H1 (cell line): ENCODE data around the gene KCNJ5. TPM values are rescaled to one million over a fixed set of nuclear protein-coding genes. Genes with fewer than 3 reads are reported as not detected.

Experiments used
- CTCF ChIA-PET: fragments of 300-600 bp; sonication (Branson Sonifier 250); formaldehyde crosslinking; loops from one replicate; lab custom pipeline; 2021; ENCODE audit not compliant: partially characterized antibody; lab: Charles Lee
- POLR2A ChIA-PET: fragments of 300-600 bp; sonication (Branson Sonifier 250); formaldehyde crosslinking; loops from one replicate; lab custom pipeline; 2021; ENCODE audit warnings: inconsistent platforms; ENCODE audit not compliant: partially characterized antibody; lab: Charles Lee
- DNase-seq, 2 experiments: peaks; one replicate each; pipeline versions ENCODE4 v3.0.0 to v3.0.0-alpha.2; 2010 to 2022; ENCODE audit warnings: low spot score in 2 of 2, low read depth in 1 of 2, mixed read lengths in 1 of 2
- FAIRE-seq: peaks from 2 replicates; lab custom pipeline; 2011; peaks lifted over from hg19 to GRCh38; lab: Jason Lieb, UNC
- H2AFZ ChIP-seq: 2 replicates; pipeline ENCODE4 v1.8.1; 2012; ENCODE audit warnings: low read length, inconsistent platforms
- H2AK5ac ChIP-seq: 2 replicates; pipeline ENCODE4 v1.6.1; 2013; ENCODE audit warnings: low read depth, low read length
- H2BK120ac ChIP-seq: replicated peaks from 2 replicates; pipeline ENCODE3; 2013; ENCODE audit warnings: low read depth, low read length, inconsistent platforms
- H2BK12ac ChIP-seq: 2 replicates; pipeline ENCODE4 v1.6.1; 2013; ENCODE audit warnings: low read depth, low read length
- H2BK15ac ChIP-seq: 2 replicates; pipeline ENCODE4 v1.6.1; 2013; ENCODE audit warnings: low read length
- H2BK20ac ChIP-seq: 2 replicates; pipeline ENCODE4 v1.6.1; 2013; ENCODE audit warnings: low read length
- H2BK5ac ChIP-seq: 2 replicates; pipeline ENCODE4 v1.6.1; 2013; ENCODE audit warnings: low read depth, low read length
- H3K14ac ChIP-seq: 2 replicates; pipeline ENCODE4 v1.6.1; 2013; ENCODE audit warnings: inconsistent platforms; ENCODE audit not compliant: insufficient read length
- H3K18ac ChIP-seq: 2 replicates; pipeline ENCODE4 v1.6.1; 2013; ENCODE audit warnings: low read length; ENCODE audit errors: extremely low read depth
- H3K23ac ChIP-seq: 2 replicates; pipeline ENCODE4 v1.6.1; 2013; ENCODE audit warnings: inconsistent platforms; ENCODE audit not compliant: insufficient read length
- H3K23me2 ChIP-seq: 2 replicates; pipeline ENCODE4 v1.6.1; 2013; ENCODE audit warnings: low read depth, low read length
- H3K27ac ChIP-seq: 2 replicates; pipeline ENCODE4 v1.6.1; 2011; ENCODE audit warnings: low read depth, low read length, inconsistent platforms
- H3K27me3 ChIP-seq, 4 experiments: replicated peaks in 1 of 4; 1 replicate in 1 of 4; 2 replicates in 3 of 4; pipeline versions ENCODE4 v1.6.1 to v1.8.1; 2011 to 2013; ENCODE audit warnings: low read length in 3 of 4, mild to moderate bottlenecking in 3 of 4, inconsistent platforms in 2 of 4, mixed read lengths in 2 of 4, moderate library complexity in 1 of 4; ENCODE audit not compliant: control insufficient read depth in 3 of 4, insufficient read depth in 3 of 4; ENCODE audit errors: extremely low read depth in 1 of 4
- H3K36me3 ChIP-seq, 4 experiments: 2 replicates each; pipeline versions ENCODE4 v1.6.1 to v1.8.1; 2011 to 2013; ENCODE audit warnings: mild to moderate bottlenecking in 4 of 4, low read length in 3 of 4, moderate library complexity in 2 of 4, control low read depth in 1 of 4, inconsistent platforms in 1 of 4; ENCODE audit not compliant: insufficient read depth in 4 of 4, control insufficient read depth in 2 of 4
- H3K4ac ChIP-seq: replicated peaks from 2 replicates; pipeline ENCODE3; 2013; ENCODE audit warnings: low read length, low read depth, mixed read lengths, inconsistent platforms; ENCODE audit not compliant: insufficient read length
- H3K4me1 ChIP-seq, 4 experiments: replicated peaks in 1 of 4; 1 replicate in 1 of 4; 2 replicates in 3 of 4; pipeline versions ENCODE4 v1.6.1 to v1.8.1; 2011 to 2013; ENCODE audit warnings: low read length in 3 of 4, inconsistent platforms in 2 of 4, mixed read lengths in 1 of 4; ENCODE audit not compliant: insufficient read depth in 4 of 4, control insufficient read depth in 3 of 4
- H3K4me2 ChIP-seq, 2 experiments: 2 replicates each; pipeline versions ENCODE4 v1.6.1 to v1.8.1; 2011 to 2013; ENCODE audit warnings: low read depth in 2 of 2, low read length in 2 of 2, control low read depth in 1 of 2, inconsistent platforms in 1 of 2, mild to moderate bottlenecking in 1 of 2; ENCODE audit not compliant: insufficient read depth in 1 of 2
- H3K4me3 ChIP-seq, 4 experiments: fragments of 200-600, 300-600 bp in 1 of 4; sonication (generic), shearing (Covaris generic), sonication (Bioruptor Twin) in 1 of 4; 2 replicates each; pipeline versions ENCODE4 v1.5.1 to v1.8.1; 2011 to 2016; ENCODE audit warnings: low read length in 4 of 4, low read depth in 3 of 4, control low read depth in 2 of 4, inconsistent platforms in 2 of 4, mild to moderate bottlenecking in 2 of 4, mixed read lengths in 1 of 4, moderate library complexity in 1 of 4; ENCODE audit not compliant: insufficient read depth in 2 of 4; ENCODE audit errors: extremely low read depth in 1 of 4
- H3K56ac ChIP-seq: replicated peaks from 2 replicates; pipeline ENCODE3; 2013; ENCODE audit warnings: low read depth, mild to moderate bottlenecking, mixed read lengths, low read length, inconsistent platforms; ENCODE audit not compliant: insufficient read length
- H3K79me1 ChIP-seq: 2 replicates; pipeline ENCODE4 v1.6.1; 2013; ENCODE audit warnings: low read depth, low read length, control low read depth
- H3K79me2 ChIP-seq, 2 experiments: 2 replicates each; pipeline versions ENCODE4 v1.6.1 to v1.8.1; 2012 to 2013; ENCODE audit warnings: low read length in 2 of 2, mild to moderate bottlenecking in 2 of 2, inconsistent platforms in 1 of 2; ENCODE audit not compliant: insufficient read depth in 2 of 2, control insufficient read depth in 1 of 2
- H3K9ac ChIP-seq, 4 experiments: replicated peaks in 1 of 4; 1 replicate in 1 of 4; 2 replicates in 3 of 4; pipeline versions ENCODE4 v1.6.1 to v1.8.1; 2011 to 2013; ENCODE audit warnings: low read depth in 3 of 4, low read length in 3 of 4, control low read depth in 2 of 4, mild to moderate bottlenecking in 2 of 4, moderate library complexity in 2 of 4, inconsistent platforms in 1 of 4; ENCODE audit errors: extremely low read depth in 1 of 4
- H3K9me3 ChIP-seq, 2 experiments: 2 replicates each; pipeline versions ENCODE4 v1.6.1 to v1.8.1; 2012 to 2013; ENCODE audit warnings: mild to moderate bottlenecking in 2 of 2, moderate library complexity in 2 of 2, control low read depth in 1 of 2, inconsistent platforms in 1 of 2, low read depth in 1 of 2, low read length in 1 of 2, mixed read lengths in 1 of 2; ENCODE audit not compliant: insufficient read depth in 2 of 2
- H4K20me1 ChIP-seq, 2 experiments: replicated peaks in 1 of 2; 2 replicates each; pipeline versions ENCODE3 to v1.8.1; 2011 to 2013; ENCODE audit warnings: inconsistent platforms in 2 of 2, low read length in 2 of 2, mild to moderate bottlenecking in 1 of 2; ENCODE audit not compliant: insufficient read depth in 2 of 2, control insufficient read depth in 1 of 2
- H4K5ac ChIP-seq: 2 replicates; pipeline ENCODE4 v1.6.1; 2013; ENCODE audit warnings: low read length, low read depth, mixed read lengths, inconsistent platforms; ENCODE audit not compliant: insufficient read length
- H4K8ac ChIP-seq: 2 replicates; pipeline ENCODE4 v1.8.0; 2013; ENCODE audit warnings: mild to moderate bottlenecking, moderate library complexity, low read length, inconsistent platforms; ENCODE audit not compliant: insufficient read depth; ENCODE audit errors: extremely low read depth
- H4K91ac ChIP-seq: replicated peaks from 2 replicates; pipeline ENCODE3; 2013; ENCODE audit warnings: low read length, mixed read lengths, inconsistent platforms; ENCODE audit not compliant: insufficient read length
- BACH1 ChIP-seq: IDR thresholded peaks from 2 replicates; pipeline ENCODE4 v1.6.1; 2012; ENCODE audit warnings: low read length, improper control_type of control experiment
- CHD1 ChIP-seq: IDR thresholded peaks from 2 replicates; pipeline ENCODE4 v1.6.1; 2012; ENCODE audit warnings: low read depth, low read length, improper control_type of control experiment
- EP300 ChIP-seq, 2 experiments: IDR thresholded peaks; 1 replicate in 1 of 2; 2 replicates in 1 of 2; pipeline ENCODE4 v1.6.1; 2011 to 2012; ENCODE audit warnings: low read depth in 2 of 2, low read length in 2 of 2, mild to moderate bottlenecking in 2 of 2, borderline replicate concordance in 1 of 2, inconsistent platforms in 1 of 2, moderate library complexity in 1 of 2
- EZH2 ChIP-seq: fragments of 200-600 bp; sonication (generic); IDR thresholded peaks from 2 replicates; pipeline ENCODE4 v1.7.1; 2012; ENCODE audit warnings: low read depth, mild to moderate bottlenecking, moderate library complexity, low read length, inconsistent platforms; ENCODE audit not compliant: severe bottlenecking
- FOSL1 ChIP-seq: IDR thresholded peaks from 2 replicates; pipeline ENCODE4 v1.6.1; 2011; ENCODE audit warnings: mild to moderate bottlenecking, low read depth, low read length, moderate library complexity; ENCODE audit not compliant: insufficient read depth
- GTF2F1 ChIP-seq: IDR thresholded peaks from 2 replicates; pipeline ENCODE4 v1.6.1; 2012; ENCODE audit warnings: low read depth, low read length, improper control_type of control experiment, borderline replicate concordance
- JUN ChIP-seq: IDR thresholded peaks from 2 replicates; pipeline ENCODE4 v1.6.1; 2011; ENCODE audit warnings: low read depth, mild to moderate bottlenecking, improper control_type of control experiment, low read length
- MAFK ChIP-seq: IDR thresholded peaks from 2 replicates; pipeline ENCODE4 v1.6.1; 2012; ENCODE audit warnings: low read depth, mild to moderate bottlenecking, improper control_type of control experiment, low read length
- NANOG ChIP-seq: IDR thresholded peaks from 2 replicates; pipeline ENCODE4 v1.6.1; 2011; ENCODE audit warnings: low read length, low read depth, mild to moderate bottlenecking, inconsistent platforms; ENCODE audit not compliant: insufficient read depth, poor library complexity, severe bottlenecking
- NRF1 ChIP-seq: IDR thresholded peaks from 2 replicates; pipeline ENCODE4 v1.6.1; 2011; ENCODE audit warnings: mild to moderate bottlenecking, low read depth, low read length, improper control_type of control experiment
- RXRA ChIP-seq: IDR thresholded peaks from 2 replicates; pipeline ENCODE4 v1.6.1; 2011; ENCODE audit warnings: low read depth, mild to moderate bottlenecking, low read length, moderate library complexity; ENCODE audit not compliant: insufficient read depth
- SIX5 ChIP-seq: IDR thresholded peaks from 2 replicates; pipeline ENCODE4 v1.6.1; 2011; ENCODE audit warnings: mild to moderate bottlenecking, low read depth, low read length
- SUZ12 ChIP-seq: fragments of 200-600 bp; sonication (generic); IDR thresholded peaks from 2 replicates; pipeline ENCODE4 v1.6.1; 2012; ENCODE audit warnings: mild to moderate bottlenecking, inconsistent platforms, low read length, moderate library complexity, mixed read lengths
- WGBS, 2 experiments: shearing (Covaris generic) in 1 of 2; methylation state at CpG; one replicate each; pipeline versions ENCODE4 v1.1.6 to v1.1.7; 2013 to 2015; ENCODE audit warnings: low lambda C conversion rate in 2 of 2, mixed read lengths in 2 of 2, inconsistent platforms in 1 of 2, low coverage in 1 of 2, missing lambda C conversion rate in 1 of 2; ENCODE audit not compliant: insufficient replicate concordance in 2 of 2, insufficient coverage in 1 of 2, insufficient read length in 1 of 2; ENCODE audit errors: extremely low coverage in 1 of 2, missing lambda C conversion rate in 1 of 2; 5-methylcytosine and 5-hydroxymethylcytosine counted together
- polyA plus RNA-seq, 7 experiments: library from polyadenylated mRNA; depleted of rRNA in 3 of 7; stranded (reverse) in 5 of 7; unstranded in 2 of 7; fragments of >200 nt in 5 of 7; fragments of 200-250 nt in 2 of 7; gene quantifications; 1 replicate in 5 of 7; 2 replicates in 1 of 7; 4 replicates in 1 of 7; pipeline versions ENCODE4 v1.2.1 to v1.2.3, GENCODE V29; 2011 to 2013; ENCODE audit warnings: missing spikeins in 2 of 7, mixed read lengths in 2 of 7
- total RNA-seq: library from RNA; stranded (reverse); fragmentation: NEBNext Ultra II Directional; extraction: Animal tissue kit (Norgen Biotek cat#: 25700); gene quantifications from 2 replicates; pipeline ENCODE4 v1.2.1, GENCODE V29; 2021

The KCNJ5 gene
- total and polyA plus RNA-seq, 2 of the 8 experiments (the other 6 are each of a cell fraction or from before 2014, with no cell fraction given): 0.05 TPM; not detected in 1

GRCh38 chr11:128904303-128904655 lies 13.1 kb downstream of the KCNJ5 start:
- H3K4me1 ChIP-seq: peaks cover 11 to 30% (median 23%) of the 10 kb centered on the region in 4 experiments
- H3K23ac ChIP-seq: no peak overlapping the region
- no peak overlapping the region for H2BK5ac ChIP-seq
- 0 out of 2 replicates have a peak overlapping the region, but pooled peaks have one; percentile 14 for H3K18ac ChIP-seq
- no peak overlapping the region for H3K27ac ChIP-seq
- H2AFZ ChIP-seq: no peak overlapping the region
- peaks cover 55 to 80% (median 73%) of the 10 kb centered on the region in 4 experiments for H3K27me3 ChIP-seq
- no peak overlapping the region for H2BK20ac ChIP-seq
- H3K79me2 ChIP-seq: no peaks in the 10 kb centered on the region
- DNase-seq (no peak), FAIRE-seq (no peak)
- H3K79me1 ChIP-seq: no peaks in the 10 kb centered on the region
- H3K14ac ChIP-seq: no peak overlapping the region
- H3K36me3 ChIP-seq: no peaks in the 10 kb centered on the region
- H3K4me2 ChIP-seq: peak overlapping the region; percentile 80 to 84
- POLR2A ChIA-PET: interaction anchor here (1.0 to 2.7 kb wide), 4 partner anchors 10 to 45 kb away, joined by 3 to 19 read pairs (median 4); partner anchors contain the start of gene KCNJ5
- H4K8ac ChIP-seq: no peak overlapping the region
- H3K23me2 ChIP-seq: peaks cover 6% of the 10 kb centered on the region; the same call in 1 of the 2 replicates
- H4K5ac ChIP-seq: no peak overlapping the region
- no peak overlapping the region for H4K91ac ChIP-seq
- 8% methylated on average over 14 of the region's 14 CpGs; no CpG with 5 or more reads in 1 of the 2 experiments for WGBS, 2 experiments
- H2BK12ac ChIP-seq: 0 out of 2 replicates have a peak overlapping the region, but pooled peaks have one; percentile 4
- H3K56ac ChIP-seq: no peak overlapping the region
- H3K9me3 ChIP-seq: no peaks in the 10 kb centered on the region; a peak in 2 of 4 replicates
- no peak overlapping the region for H3K9ac ChIP-seq
- H3K4me3 ChIP-seq: peak overlapping the region in 1 of 4 experiments; percentile 68; a peak in 4 of 8 replicates
- H4K20me1 ChIP-seq: peaks cover 3 to 16% of the 10 kb centered on the region in 2 experiments
- CTCF ChIA-PET: interaction anchor here (0.5 to 14.9 kb wide), 8 partner anchors 13 to 82 kb away, joined by 3 to 332 read pairs (median 16); partner anchors contain the start of genes KCNJ5 and TP53AIP1
- H2BK15ac ChIP-seq: 0 out of 2 replicates have a peak overlapping the region, but pooled peaks have one; percentile 40
- no peak overlapping the region for H2AK5ac ChIP-seq
- H2BK120ac ChIP-seq: no peak overlapping the region
- no peak overlapping the region for H3K4ac ChIP-seq
- TF ChIP-seq FOSL1 (no peak), EP300 (IDR thresholded peaks at IDR 0.05; ENCODE audit: borderline replicate concordance in 1 of 2, low read depth in 2 of 2, low read length in 2 of 2) (no peak), NRF1 (no peak), GTF2F1 (no peak), MAFK (no peak), NANOG (no peak), SUZ12 (peak; percentile 90), SIX5 (no peak), BACH1 (no peak), RXRA (no peak), EZH2 (peak; percentile 93), CHD1 (no peak), JUN (no peak)
